Natural killer cell (primary cell): Measurements from ENCODE around the gene STRBP. TPM values are rescaled to one million over a fixed set of nuclear protein-coding genes. Genes with fewer than 3 reads are reported as not detected.

Source experiments
- ATAC-seq, 3 donors: fragments of 150-1000 bp in 2 of 3; fragments of 200-7000 bp in 1 of 3; cut with Tn5 transposase; 1 replicate in 1 of 3; 2 replicates in 2 of 3; pipeline ENCODE4 v1.10.0; 2021; ENCODE audit warnings: mild to moderate bottlenecking in 2 of 3, moderate library complexity in 2 of 3
- DNase-seq, 2 donors: peaks; one replicate each; pipeline versions ENCODE4 v3.0.0 to v3.0.0-alpha.2; 2013 to 2021; ENCODE audit warnings: mixed read lengths in 1 of 2
- H3K27ac ChIP-seq: one replicate; pipeline ENCODE4 v1.5.1; 2013; ENCODE audit warnings: mild to moderate bottlenecking, low read length
- H3K27me3 ChIP-seq: one replicate; pipeline ENCODE4 v1.6.1; 2013; ENCODE audit warnings: low read length; ENCODE audit not compliant: control insufficient read depth, insufficient read depth
- H3K36me3 ChIP-seq: one replicate; pipeline ENCODE4 v1.6.1; 2013; ENCODE audit warnings: low read length; ENCODE audit not compliant: control insufficient read depth, insufficient read depth
- H3K4me1 ChIP-seq: one replicate; pipeline ENCODE4 v1.6.1; 2013; ENCODE audit warnings: low read length; ENCODE audit not compliant: control insufficient read depth, insufficient read depth
- H3K4me3 ChIP-seq: one replicate; pipeline ENCODE4 v1.5.1; 2013; ENCODE audit warnings: low read length
- H3K9me3 ChIP-seq: one replicate; pipeline ENCODE4 v1.6.1; 2013; ENCODE audit warnings: low read length; ENCODE audit not compliant: control insufficient read depth, insufficient read depth
- H3K27ac Mint-ChIP-seq, 2 donors: one replicate each; pipeline ENCODE4 v1.8.0; 2022; ENCODE audit warnings: mild to moderate bottlenecking in 2 of 2, mixed read lengths in 2 of 2, moderate library complexity in 1 of 2
- H3K27me3 Mint-ChIP-seq, 2 donors: one replicate each; pipeline ENCODE4 v1.8.0; 2022; ENCODE audit warnings: low read depth in 2 of 2, mixed read lengths in 2 of 2
- H3K36me3 Mint-ChIP-seq: one replicate; pipeline ENCODE4 v1.8.0; 2022; ENCODE audit warnings: mixed read lengths
- H3K4me1 Mint-ChIP-seq, 2 donors: one replicate each; pipeline ENCODE4 v1.8.0; 2022; ENCODE audit warnings: mixed read lengths in 2 of 2
- H3K4me3 Mint-ChIP-seq: one replicate; pipeline ENCODE4 v1.8.0; 2022; ENCODE audit warnings: mild to moderate bottlenecking, moderate library complexity, mixed read lengths
- H3K9me3 Mint-ChIP-seq, 2 donors: one replicate each; pipeline ENCODE4 v1.8.0; 2022; ENCODE audit warnings: mixed read lengths in 2 of 2
- WGBS: methylation state at CpG from one replicate; pipeline ENCODE4 v1.1.7; 2013; ENCODE audit warnings: missing lambda C conversion rate; ENCODE audit not compliant: insufficient coverage; 5-methylcytosine and 5-hydroxymethylcytosine counted together
- intact Hi-C: fragments of 100-400 bp; cut with micrococcal nuclease; formaldehyde crosslinking; loops from one replicate; pipeline ENCODE4 v1.14.2; 2022
- total RNA-seq, 4 donors: library from RNA; stranded (reverse); fragments of 120-200 nt in 1 of 4; gene quantifications; one replicate each; pipeline versions ENCODE4 v1.2.3 to v1.2.4, GENCODE V29; 2013 to 2022
- TF ChIP-seq, protein P1 (sequence below): fragments of 200-600 bp; IDR thresholded peaks from one replicate; pipeline ENCODE4 v1.8.0; 2022; ENCODE audit warnings: antibody characterized with exemption

The STRBP gene
- total RNA-seq, 3 donors from 2014 or later (not counting 1 experiment from before 2014, with no cell fraction given): 6.0 to 8.3 (median 7.9) TPM

- no peak overlapping the region for H3K4me3 ChIP-seq
- peaks cover 13 to 19% of the 10 kb centered on the region in 2 donors for H3K4me1 Mint-ChIP-seq
Measured at GRCh38 chr9:123248630-123249029, 19.8 kb downstream of the STRBP start.

DNA sequence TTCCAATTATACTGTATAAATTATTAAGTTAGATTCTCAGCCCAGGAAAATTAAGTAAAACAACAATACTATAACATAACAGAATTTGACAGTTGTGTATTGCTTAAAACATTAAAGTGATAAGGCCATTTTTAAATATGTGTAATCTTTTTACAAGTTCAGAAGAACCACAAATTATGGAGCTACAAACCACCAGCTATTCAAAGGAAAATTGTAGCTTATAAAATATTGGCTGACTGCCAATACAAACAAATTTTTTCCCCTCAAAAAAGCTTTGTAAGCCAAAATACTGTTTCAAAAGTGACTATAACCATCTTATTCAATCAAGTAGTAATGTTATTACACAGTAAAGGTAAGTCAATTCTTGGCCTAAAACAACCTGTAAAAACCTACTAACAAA, 21.9 kb downstream of the STRBP start:
- H3K27me3 Mint-ChIP-seq: peaks cover 4 to 15% of the 10 kb centered on the region in 2 donors
- H3K36me3 Mint-ChIP-seq: no peaks in the 10 kb centered on the region
- peaks cover 11 to 19% of the 10 kb centered on the region in 2 donors for H3K4me1 Mint-ChIP-seq
- peak overlapping the region in 1 of 2 donors; percentile 8 for H3K27ac Mint-ChIP-seq
- no peak for ATAC-seq
- H3K9me3 Mint-ChIP-seq: no peaks in the 10 kb centered on the region
- DNase-seq: no peak
- no peaks in the 10 kb centered on the region for H3K36me3 ChIP-seq
- no peaks in the 10 kb centered on the region for H3K4me1 ChIP-seq
- no peaks in the 10 kb centered on the region for H3K27me3 ChIP-seq
- no peaks in the 10 kb centered on the region for H3K9me3 ChIP-seq
- H3K4me3 ChIP-seq: no peak overlapping the region
- H3K4me3 Mint-ChIP-seq: no peak overlapping the region
- intact Hi-C loops: no loop called here
- TF ChIP-seq, protein P1, sequence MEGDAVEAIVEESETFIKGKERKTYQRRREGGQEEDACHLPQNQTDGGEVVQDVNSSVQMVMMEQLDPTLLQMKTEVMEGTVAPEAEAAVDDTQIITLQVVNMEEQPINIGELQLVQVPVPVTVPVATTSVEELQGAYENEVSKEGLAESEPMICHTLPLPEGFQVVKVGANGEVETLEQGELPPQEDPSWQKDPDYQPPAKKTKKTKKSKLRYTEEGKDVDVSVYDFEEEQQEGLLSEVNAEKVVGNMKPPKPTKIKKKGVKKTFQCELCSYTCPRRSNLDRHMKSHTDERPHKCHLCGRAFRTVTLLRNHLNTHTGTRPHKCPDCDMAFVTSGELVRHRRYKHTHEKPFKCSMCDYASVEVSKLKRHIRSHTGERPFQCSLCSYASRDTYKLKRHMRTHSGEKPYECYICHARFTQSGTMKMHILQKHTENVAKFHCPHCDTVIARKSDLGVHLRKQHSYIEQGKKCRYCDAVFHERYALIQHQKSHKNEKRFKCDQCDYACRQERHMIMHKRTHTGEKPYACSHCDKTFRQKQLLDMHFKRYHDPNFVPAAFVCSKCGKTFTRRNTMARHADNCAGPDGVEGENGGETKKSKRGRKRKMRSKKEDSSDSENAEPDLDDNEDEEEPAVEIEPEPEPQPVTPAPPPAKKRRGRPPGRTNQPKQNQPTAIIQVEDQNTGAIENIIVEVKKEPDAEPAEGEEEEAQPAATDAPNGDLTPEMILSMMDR: no peak
- H3K27ac ChIP-seq: no peak overlapping the region

More at GRCh38 chr9:123248630-123249029, 19.8 kb downstream of the STRBP start:
- Histone ChIP-seq H3K36me3 (no peaks in the 10 kb centered on the region), H3K27ac (no peak overlapping the region), H3K4me1 (no peaks in the 10 kb centered on the region), H3K27me3 (no peaks in the 10 kb centered on the region), H3K9me3 (no peaks in the 10 kb centered on the region)
- H3K36me3 Mint-ChIP-seq: no peaks in the 10 kb centered on the region
- H3K27ac Mint-ChIP-seq: no peak overlapping the region
- 87% methylated on average over 2 of the region's 2 CpGs for WGBS
- ATAC-seq: no peak
- H3K4me3 Mint-ChIP-seq: no peak overlapping the region
- intact Hi-C loops: no loop called here
- TF ChIP-seq, protein P1: no peak
- H3K9me3 Mint-ChIP-seq: no peaks in the 10 kb centered on the region
- no peak for DNase-seq
- H3K27me3 Mint-ChIP-seq: peaks cover 3 to 12% of the 10 kb centered on the region in 2 donors

DNA sequence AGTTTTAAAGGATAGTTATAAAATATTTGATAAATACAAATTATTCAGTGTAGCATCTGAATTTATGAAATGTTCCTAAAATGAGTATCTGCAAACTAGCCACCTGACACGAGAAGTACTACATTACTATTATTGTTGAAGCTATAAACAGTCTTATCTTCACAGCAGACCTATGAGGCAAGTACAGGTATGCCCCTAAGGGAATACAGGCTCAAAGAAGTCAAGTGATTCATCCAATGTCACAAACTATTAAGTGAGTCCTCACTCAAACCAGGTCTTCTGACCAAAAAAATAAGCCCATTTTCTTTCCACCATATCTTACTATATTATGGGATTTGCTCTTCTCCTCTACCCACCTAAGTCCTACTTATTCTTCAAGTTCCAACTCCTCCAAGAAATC, 28.7 kb downstream of the STRBP start:
- H3K36me3 ChIP-seq: no peaks in the 10 kb centered on the region
- no peaks in the 10 kb centered on the region for H3K36me3 Mint-ChIP-seq
- no peak overlapping the region for H3K27ac ChIP-seq
- H3K9me3 ChIP-seq: no peaks in the 10 kb centered on the region
- peaks cover 0 to 5% of the 10 kb centered on the region in 2 donors for H3K4me1 Mint-ChIP-seq
- H3K27me3 ChIP-seq: no peaks in the 10 kb centered on the region
- TF ChIP-seq, protein P1: no peak
- H3K27me3 Mint-ChIP-seq: peaks cover 4 to 8% of the 10 kb centered on the region in 2 donors
- DNase-seq (no peak), ATAC-seq (no peak)
- intact Hi-C loops: no loop called here
- no peak overlapping the region for H3K4me3 Mint-ChIP-seq
- no peak overlapping the region for H3K4me3 ChIP-seq
- no CpG with 5 or more reads among the region's 1 CpG for WGBS
- H3K4me1 ChIP-seq: no peaks in the 10 kb centered on the region
- no peak overlapping the region for H3K27ac Mint-ChIP-seq
- no peaks in the 10 kb centered on the region for H3K9me3 Mint-ChIP-seq

GRCh38 chr9:123238365-123238764, 30.0 kb downstream of the STRBP start:
- TF ChIP-seq, protein P1: no peak
- Histone ChIP-seq H3K36me3 (no peaks in the 10 kb centered on the region), H3K4me1 (no peaks in the 10 kb centered on the region), H3K27ac (no peak overlapping the region), H3K4me3 (no peak overlapping the region), H3K27me3 (no peaks in the 10 kb centered on the region), H3K9me3 (no peaks in the 10 kb centered on the region)
- Mint-ChIP-seq H3K27ac (no peak overlapping the region), H3K9me3 (no peaks in the 10 kb centered on the region), H3K36me3 (no peaks in the 10 kb centered on the region), H3K27me3 (peaks cover 2 to 4% of the 10 kb centered on the region in 2 donors), H3K4me3 (no peak overlapping the region), H3K4me1 (no peaks in the 10 kb centered on the region)
- ATAC-seq: no peak
- WGBS: 75% methylated on average over 2 of the region's 3 CpGs
- intact Hi-C loops: no loop called here
- no peak for DNase-seq
